Measurements from ENCODE around the gene DMBT1.

Gene DMBT1

DNA sequence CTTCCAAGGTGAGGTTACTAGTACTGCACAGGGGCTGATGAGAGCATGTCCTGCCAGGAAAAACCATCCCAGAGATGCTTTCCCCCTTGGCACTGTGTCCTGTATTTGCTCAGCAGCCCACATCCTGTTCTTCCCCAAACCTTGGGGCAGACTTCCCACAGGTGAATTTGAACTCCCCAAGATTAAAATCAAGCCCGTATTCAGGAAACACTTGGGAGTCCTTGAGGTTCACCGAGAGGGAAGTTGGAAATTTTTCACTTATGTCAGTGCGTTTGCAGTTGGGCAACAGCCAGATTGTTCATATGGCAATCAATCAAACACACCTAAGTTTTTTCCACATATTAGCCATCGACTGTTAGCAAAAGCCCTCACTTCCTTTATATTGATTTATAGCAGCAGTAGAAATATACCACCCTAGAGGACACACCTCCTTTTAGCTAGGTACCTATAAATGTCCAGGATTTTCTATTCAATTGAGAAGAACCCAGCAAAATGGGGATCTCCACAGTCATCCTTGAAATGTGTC lies at the start of gene DMBT1:
Gene DMBT1 (plus strand): TSS at position 476 of the 526 bp plus-strand sequence. CDS start 17 bp downstream, at position 493.
- H3K4me3 ChIP-seq (ENCODE audit: low read depth, low read length), result no peak within 1 kb of the TSS
- no peak for TF ChIP-seq CTCF (IDR thresholded peaks at IDR 0.05; ENCODE audit: borderline replicate concordance, insufficient read depth, low read depth, low read length)

DNA sequence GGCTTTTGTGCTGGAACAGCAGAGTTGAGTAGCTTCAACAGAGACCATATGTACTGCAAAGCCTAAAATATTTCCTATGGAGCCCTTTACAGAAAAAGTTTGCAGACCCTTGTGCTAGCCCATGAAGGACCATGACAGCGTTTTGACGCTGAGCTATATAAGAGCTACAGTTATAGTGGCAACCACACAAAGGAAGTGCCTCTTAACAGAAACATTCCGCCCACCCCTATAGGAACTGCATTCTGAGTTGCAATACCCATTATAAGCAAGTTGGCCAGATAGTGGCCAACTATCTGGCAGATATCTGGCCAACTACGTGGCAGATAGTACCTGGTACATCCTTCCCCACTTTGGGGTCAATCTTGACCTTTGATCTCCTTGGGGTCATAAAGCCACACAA lies 47.5 kb upstream of the DMBT1 start:
- H3K4me3 ChIP-seq (ENCODE audit: low read depth, low read length), result no peak overlapping the region
- TF ChIP-seq CTCF (IDR thresholded peaks at IDR 0.05; ENCODE audit: borderline replicate concordance, insufficient read depth, low read depth, low read length), result no peak

GRCh38 chr10:122514045-122514840 lies 46.3 kb upstream of the DMBT1 start:
- H3K4me3 ChIP-seq (ENCODE audit: low read depth, low read length), result no peak overlapping the region
- no peak for TF ChIP-seq CTCF (IDR thresholded peaks at IDR 0.05; ENCODE audit: borderline replicate concordance, insufficient read depth, low read depth, low read length)

DNA sequence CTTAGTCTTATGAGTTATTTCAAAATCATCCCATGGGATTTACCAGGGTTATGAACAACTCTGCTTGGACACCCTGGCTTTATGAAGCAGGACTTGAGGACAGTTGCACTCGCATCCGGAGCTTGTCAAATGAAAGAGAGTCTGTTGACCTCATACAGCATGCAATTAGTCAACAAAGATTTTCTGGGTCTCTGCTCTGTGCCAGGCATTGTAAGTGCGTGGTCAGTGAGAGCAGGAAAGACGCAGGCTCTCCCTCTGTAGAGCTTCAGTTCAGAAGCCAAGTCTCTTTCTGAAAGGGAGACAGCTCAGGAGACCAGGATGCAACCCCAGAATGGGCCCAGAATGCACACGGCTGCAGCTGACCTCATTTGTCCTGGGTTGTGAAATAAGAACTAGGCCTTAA lies 45.5 kb upstream of the DMBT1 start:
- no peak for TF ChIP-seq CTCF (IDR thresholded peaks at IDR 0.05; ENCODE audit: borderline replicate concordance, insufficient read depth, low read depth, low read length)
- H3K4me3 ChIP-seq (ENCODE audit: low read depth, low read length), result no peak overlapping the region

GRCh38 chr10:122515588-122516231 lies 44.8 kb upstream of the DMBT1 start:
- no peak for TF ChIP-seq CTCF (IDR thresholded peaks at IDR 0.05; ENCODE audit: borderline replicate concordance, insufficient read depth, low read depth, low read length)
- no peak overlapping the region for H3K4me3 ChIP-seq (ENCODE audit: low read depth, low read length)

- no peak overlapping the region for H3K4me3 ChIP-seq (ENCODE audit: low read depth, low read length)
- TF ChIP-seq CTCF (IDR thresholded peaks at IDR 0.05; ENCODE audit: borderline replicate concordance, insufficient read depth, low read depth, low read length), result no peak
These were observed 43.8 kb upstream of the DMBT1 start for GRCh38 chr10:122516734-122517133.
